ENCODE data around the gene CSRP3. TPM values are rescaled to one million over a fixed set of nuclear protein-coding genes. Genes with fewer than 3 reads are reported as not detected.

The CSRP3 gene
- total RNA-seq, 4 donors from 2014 or later: not detected

GRCh38 chr11:19173964-19174638, 27.7 kb downstream of the CSRP3 start:
- DNase-seq (ENCODE audit: low spot score): no peak
- no peak for TF ChIP-seq CTCF (IDR thresholded peaks at IDR 0.05)
- no peak for ATAC-seq (ENCODE audit: low FRiP score)

- TF ChIP-seq CTCF (IDR thresholded peaks at IDR 0.05): no peak
- ATAC-seq (ENCODE audit: low FRiP score) (no peak), DNase-seq (ENCODE audit: low spot score) (no peak)
Measured at GRCh38 chr11:19173004-19173689, 28.6 kb downstream of the CSRP3 start.

GRCh38 chr11:19168090-19168489, 33.7 kb downstream of the CSRP3 start:
- no peak for TF ChIP-seq CTCF (IDR thresholded peaks at IDR 0.05)
- no peak for DNase-seq (ENCODE audit: low spot score)
- peak; percentile 76 for ATAC-seq (ENCODE audit: low FRiP score)

- no peak for DNase-seq (ENCODE audit: low spot score)
- TF ChIP-seq CTCF (IDR thresholded peaks at IDR 0.05): no peak
- ATAC-seq (ENCODE audit: low FRiP score): no peak
Measured at GRCh38 chr11:19164881-19165280, 36.9 kb downstream of the CSRP3 start.

- DNase-seq (ENCODE audit: low spot score) (no peak), ATAC-seq (ENCODE audit: low FRiP score) (no peak)
- no peak for TF ChIP-seq CTCF (IDR thresholded peaks at IDR 0.05)
Measured at GRCh38 chr11:19164230-19164855, 37.4 kb downstream of the CSRP3 start.

GRCh38 chr11:19163617-19164016, 38.2 kb downstream of the CSRP3 start:
- no peak for TF ChIP-seq CTCF (IDR thresholded peaks at IDR 0.05)
- DNase-seq (ENCODE audit: low spot score) (no peak), ATAC-seq (ENCODE audit: low FRiP score) (no peak)
